Endothelial cell of umbilical vein (primary cell): Measurements from ENCODE around the gene HCFC1. TPM values are rescaled to one million over a fixed set of nuclear protein-coding genes. Genes with fewer than 3 reads are reported as not detected.

ENCODE experiments used
- BruUV-seq: library from RNA; stranded (reverse); fragments of 400-500 nt; replicated peaks from 2 replicates; lab custom pipeline; 2021; lab: Mats Ljungman, UMichigan
- CTCF ChIA-PET: fragments of 300-600, 350-600 bp; sonication (Branson Sonifier 250); formaldehyde crosslinking; loops from one replicate; lab custom pipeline; 2021; ENCODE audit warnings: antibody characterized with exemption, inconsistent platforms; lab: Charles Lee
- POLR2A ChIA-PET: fragments of 300-600, 350-600 bp; sonication (Branson Sonifier 250); formaldehyde crosslinking; loops from one replicate; lab custom pipeline; 2021; ENCODE audit warnings: antibody characterized with exemption, inconsistent platforms; lab: Charles Lee
- DNase-seq: peaks from one replicate; pipeline ENCODE4 v3.0.0-alpha.2; 2011; ENCODE audit warnings: low read depth, low spot score
- FAIRE-seq: peaks from 2 replicates; lab custom pipeline; 2011; peaks lifted over from hg19 to GRCh38; lab: Jason Lieb, UNC
- H2AFZ ChIP-seq: 2 replicates; pipeline ENCODE4 v1.6.0; 2012; ENCODE audit warnings: low read depth, low read length, control low read depth, inconsistent platforms
- H3K27ac ChIP-seq: 2 replicates; pipeline ENCODE4 v1.5.1; 2011; ENCODE audit warnings: low read depth, mild to moderate bottlenecking, control low read depth, low read length, moderate library complexity; ENCODE audit not compliant: insufficient read depth
- H3K27me3 ChIP-seq, 2 experiments: 2 replicates each; pipeline versions ENCODE4 v1.6.0 to v1.6.1; 2011; ENCODE audit warnings: low read length in 2 of 2, mixed read lengths in 1 of 2; ENCODE audit not compliant: control insufficient read depth in 2 of 2, insufficient read depth in 2 of 2
- H3K36me3 ChIP-seq, 2 experiments: 2 replicates in 1 of 2; 3 replicates in 1 of 2; pipeline ENCODE4 v1.5.1; 2011; ENCODE audit warnings: low read length in 2 of 2, mild to moderate bottlenecking in 1 of 2, moderate library complexity in 1 of 2; ENCODE audit not compliant: control insufficient read depth in 2 of 2, insufficient read depth in 2 of 2; ENCODE audit errors: extremely low read depth in 1 of 2
- H3K4me1 ChIP-seq: 3 replicates; pipeline ENCODE4 v1.5.1; 2011; ENCODE audit warnings: mild to moderate bottlenecking, low read length; ENCODE audit not compliant: control insufficient read depth, insufficient read depth; ENCODE audit errors: extremely low read depth
- H3K4me2 ChIP-seq: 2 replicates; pipeline ENCODE4 v1.6.1; 2011; ENCODE audit warnings: low read length, control low read depth, mixed read lengths; ENCODE audit not compliant: insufficient read depth
- H3K4me3 ChIP-seq, 3 experiments: fragments of 200-600 bp in 1 of 3; sonication (generic), shearing (Covaris generic) in 1 of 3; replicated peaks in 1 of 3; 2 replicates each; pipeline ENCODE4 v1.5.1; 2011 to 2016; ENCODE audit warnings: control low read depth in 3 of 3, low read length in 3 of 3, mild to moderate bottlenecking in 2 of 3, inconsistent platforms in 1 of 3, low read depth in 1 of 3, moderate library complexity in 1 of 3; ENCODE audit not compliant: insufficient read depth in 1 of 3
- H3K79me2 ChIP-seq: 2 replicates; pipeline ENCODE4 v1.6.0; 2012; ENCODE audit warnings: low read length, inconsistent platforms; ENCODE audit not compliant: control insufficient read depth, insufficient read depth
- H3K9ac ChIP-seq: replicated peaks from 2 replicates; pipeline ENCODE3; 2011; ENCODE audit warnings: low read length, control low read depth; ENCODE audit not compliant: insufficient read depth; ENCODE audit errors: extremely low read depth
- H3K9me1 ChIP-seq: replicated peaks from 3 replicates; pipeline ENCODE4 v1.6.0; 2011; ENCODE audit warnings: mild to moderate bottlenecking, low read length; ENCODE audit not compliant: control insufficient read depth, insufficient read depth; ENCODE audit errors: extremely low read depth
- H3K9me3 ChIP-seq: replicated peaks from 2 replicates; pipeline ENCODE4 v1.5.1; 2012; ENCODE audit warnings: low read length, inconsistent platforms; ENCODE audit not compliant: control insufficient read depth, insufficient read depth
- H4K20me1 ChIP-seq: replicated peaks from 2 replicates; pipeline ENCODE3; 2011; ENCODE audit warnings: mild to moderate bottlenecking, low read length; ENCODE audit not compliant: control insufficient read depth, insufficient read depth; ENCODE audit errors: extremely low read depth
- CTCF ChIP-seq, 2 donors: IDR thresholded peaks; 1 replicate in 1 of 2; 2 replicates in 1 of 2; pipeline ENCODE4 v1.5.1; 2011; ENCODE audit warnings: low read length in 2 of 2, mild to moderate bottlenecking in 2 of 2, moderate library complexity in 2 of 2, control low read depth in 1 of 2, inconsistent platforms in 1 of 2, low read depth in 1 of 2; ENCODE audit not compliant: insufficient read depth in 1 of 2; ENCODE audit errors: extremely low read depth in 1 of 2
- EZH2 ChIP-seq: IDR thresholded peaks from 2 replicates; pipeline ENCODE4 v1.6.1; 2012; ENCODE audit warnings: borderline replicate concordance, low read depth, mild to moderate bottlenecking, moderate library complexity, low read length, inconsistent platforms; ENCODE audit not compliant: severe bottlenecking
- FOS ChIP-seq: IDR thresholded peaks from 2 replicates; pipeline ENCODE4 v1.6.1; 2011; ENCODE audit warnings: mild to moderate bottlenecking, low read length, moderate library complexity, borderline replicate concordance; ENCODE audit not compliant: insufficient read depth
- GATA2 ChIP-seq: IDR thresholded peaks from 2 replicates; pipeline ENCODE4 v1.7.0; 2011; ENCODE audit warnings: low read depth, mild to moderate bottlenecking, moderate library complexity, mixed read lengths, low read length; ENCODE audit not compliant: insufficient read length, insufficient read depth
- JUN ChIP-seq: IDR thresholded peaks from 2 replicates; pipeline ENCODE4 v1.6.1; 2011; ENCODE audit warnings: borderline replicate concordance, low read depth; ENCODE audit not compliant: insufficient read length, insufficient read depth
- MYC ChIP-seq: IDR thresholded peaks from one replicate; pipeline ENCODE4 v1.6.1; 2011; ENCODE audit warnings: mild to moderate bottlenecking, low read depth, low read length
- POLR2A ChIP-seq: IDR thresholded peaks from 2 replicates; pipeline ENCODE4 v1.6.1; 2012; ENCODE audit warnings: low read depth, mild to moderate bottlenecking, control low read depth, low read length
- POLR2AphosphoS5 ChIP-seq: IDR thresholded peaks from 2 replicates; pipeline ENCODE4 v1.6.1; 2012; ENCODE audit warnings: low read depth, mild to moderate bottlenecking, control low read depth, low read length, moderate library complexity; ENCODE audit not compliant: insufficient read depth
- dilution Hi-C: fragments of 300-500 bp; cut with MboI; formaldehyde crosslinking; loops from one replicate; pipeline ENCODE4 v1.15.0; 2019; ENCODE audit warnings: low sequenced_read_pairs; ENCODE audit not compliant: extremely low pct_ligation_motif_present
- intact Hi-C: fragments of 100-400 bp; cut with micrococcal nuclease; formaldehyde crosslinking; loops from one replicate; pipeline ENCODE4 v1.10.0; 2022
- polyA plus RNA-seq, 4 experiments: library from polyadenylated mRNA; depleted of rRNA in 3 of 4; stranded (reverse) in 3 of 4; unstranded in 1 of 4; fragments of >200 nt; gene quantifications; 2 replicates each; pipeline versions ENCODE4 v1.2.1 to v1.2.3, GENCODE V29; 2011 to 2012; ENCODE audit warnings: missing spikeins in 1 of 4
- total RNA-seq: library from RNA; stranded (reverse); gene quantifications from 2 replicates; pipeline ENCODE4 v1.2.3, GENCODE V29; 2021
- TF ChIP-seq, protein P1 (sequence below): IDR thresholded peaks from 2 replicates; pipeline ENCODE4 v1.6.1; 2011; ENCODE audit not compliant: insufficient read depth, insufficient read length

Gene HCFC1
- total and polyA plus RNA-seq, 2 donors (not counting 3 experiments of a cell fraction or from before 2014, with no cell fraction given) = 15.9 to 85.9 TPM

GRCh38 chrX:154018518-154019060 is 47.0 kb upstream of the HCFC1 start:
- BruUV-seq = no TSS peak
- H3K79me2 ChIP-seq = peaks cover 28% of the 10 kb centered on the region
- dilution Hi-C loops (no loop called here), intact Hi-C loops (loop anchor here (1.0 kb wide), 1 partner anchor 46 kb away; the partner anchor contains the start of gene TMEM187)
- no peak overlapping the region for H2AFZ ChIP-seq
- peaks cover 27% of the 10 kb centered on the region for H3K4me1 ChIP-seq
- no peaks in the 10 kb centered on the region for H3K9me3 ChIP-seq
- TF ChIP-seq FOS (no peak), POLR2A (no peak)
- TF ChIP-seq, protein P1, sequence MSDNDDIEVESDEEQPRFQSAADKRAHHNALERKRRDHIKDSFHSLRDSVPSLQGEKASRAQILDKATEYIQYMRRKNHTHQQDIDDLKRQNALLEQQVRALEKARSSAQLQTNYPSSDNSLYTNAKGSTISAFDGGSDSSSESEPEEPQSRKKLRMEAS = no peak
- CTCF ChIA-PET = interaction anchor here (1.5 to 3.5 kb wide), 2 partner anchors 9 to 28 kb away, joined by 3 to 14 read pairs; no protein-coding TSS in a partner anchor
- FAIRE-seq (peak; percentile 71), DNase-seq (no peak)
- H3K27me3 ChIP-seq = no peaks in the 10 kb centered on the region
- peak overlapping the region; percentile 44 to 69 (median 59) for H3K4me3 ChIP-seq
- peak overlapping the region; percentile 82 for H3K9ac ChIP-seq
- peak overlapping the region; percentile 75 for H3K27ac ChIP-seq
- POLR2A ChIA-PET = no interaction called here
- peak overlapping the region; percentile 82 for H3K4me2 ChIP-seq
- H3K36me3 ChIP-seq = peaks cover 0 to 17% of the 10 kb centered on the region in 2 experiments
- no peaks in the 10 kb centered on the region for H3K9me1 ChIP-seq
- H4K20me1 ChIP-seq = no peaks in the 10 kb centered on the region

GRCh38 chrX:154017766-154018517 is 46.3 kb upstream of the HCFC1 start:
- dilution Hi-C loops = no loop called here
- Histone ChIP-seq H3K9ac (no peak overlapping the region), H3K4me1 (peaks cover 31% of the 10 kb centered on the region), H3K36me3 (peaks cover 0 to 17% of the 10 kb centered on the region in 2 experiments), H3K4me3 (peak overlapping the region in 1 of 3 experiments; percentile 59), H2AFZ (no peak overlapping the region), H3K27me3 (no peaks in the 10 kb centered on the region), H3K79me2 (peaks cover 28% of the 10 kb centered on the region), H3K9me3 (no peaks in the 10 kb centered on the region), H3K27ac (no peak overlapping the region), H3K4me2 (peak overlapping the region; percentile 82), H3K9me1 (no peaks in the 10 kb centered on the region), H4K20me1 (no peaks in the 10 kb centered on the region)
- FAIRE-seq (no peak), DNase-seq (no peak)
- intact Hi-C loops = no loop called here
- TF ChIP-seq POLR2A = no peak
- TF ChIP-seq EZH2 = no peak
- TF ChIP-seq, protein P1 = no peak
- no peak for TF ChIP-seq JUN
- no peak for TF ChIP-seq GATA2
- no peak for TF ChIP-seq POLR2AphosphoS5
- no peak for TF ChIP-seq FOS
- TF ChIP-seq CTCF (IDR thresholded peaks at IDR 0.05; ENCODE audit: extremely low read depth in 1 of 2, insufficient read depth in 1 of 2, low read depth in 1 of 2, low read length in 2 of 2) = no peak
- TF ChIP-seq MYC = no peak
- CTCF ChIA-PET = interaction anchor here (1.5 kb wide), 1 partner anchor 10 kb away, joined by 3 read pairs; no protein-coding TSS in a partner anchor
- no TSS peak for BruUV-seq
- POLR2A ChIA-PET = no interaction called here
